Measurements from ENCODE around the gene ETS1. TPM values are rescaled to one million over a fixed set of nuclear protein-coding genes. Genes with fewer than 3 reads are reported as not detected.

Gene ETS1
- total and polyA plus RNA-seq, 2 experiments from 2014 or later = 6.7 to 21.8 TPM

GRCh38 chr11:128620309-128621100 lies 33.1 kb upstream of the ETS1 start:
- Histone ChIP-seq H3K27ac (no peak overlapping the region), H3K4me3 (no peak overlapping the region), H3K27me3 (no peaks in the 10 kb centered on the region), H3K9me2 (replicated peaks; ENCODE audit: insufficient read depth) (no peaks in the 10 kb centered on the region), H3K79me2 (no peaks in the 10 kb centered on the region), H3K9me3 (ENCODE audit: low read depth) (no peaks in the 10 kb centered on the region), H3K4me1 (ENCODE audit: insufficient read depth) (no peaks in the 10 kb centered on the region), H2AFZ (no peak overlapping the region), H3K4me2 (no peak overlapping the region), H4K20me1 (ENCODE audit: insufficient read depth, poor library complexity, severe bottlenecking) (no peaks in the 10 kb centered on the region), H3K36me3 (replicated peaks; ENCODE audit: insufficient read depth, low read depth) (no peaks in the 10 kb centered on the region)
- TF ChIP-seq EZH2 (IDR thresholded peaks at IDR 0.05; ENCODE audit: borderline replicate concordance) = no peak
- no peak for TF ChIP-seq CTCF (IDR thresholded peaks at IDR 0.05; ENCODE audit: poor library complexity)
- TF ChIP-seq EZH2phosphoT487 (IDR thresholded peaks at IDR 0.05; ENCODE audit: low read depth, severe bottlenecking, unreplicated experiment) = no peak
- 58% methylated on average over 9 of the region's 9 CpGs for WGBS (ENCODE audit: low lambda C conversion rate, missing lambda C conversion rate)
- no peak for DNase-seq (ENCODE audit: low spot score)

GRCh38 chr11:128619540-128620308 lies 32.4 kb upstream of the ETS1 start:
- TF ChIP-seq EZH2 (IDR thresholded peaks at IDR 0.05; ENCODE audit: borderline replicate concordance) (no peak), EZH2phosphoT487 (IDR thresholded peaks at IDR 0.05; ENCODE audit: low read depth, severe bottlenecking, unreplicated experiment) (no peak), CTCF (IDR thresholded peaks at IDR 0.05; ENCODE audit: poor library complexity) (no peak)
- no peaks in the 10 kb centered on the region for H4K20me1 ChIP-seq (ENCODE audit: insufficient read depth, poor library complexity, severe bottlenecking)
- H3K4me2 ChIP-seq = no peak overlapping the region
- H3K27me3 ChIP-seq = no peaks in the 10 kb centered on the region
- 85% methylated on average over 10 of the region's 10 CpGs for WGBS (ENCODE audit: low lambda C conversion rate, missing lambda C conversion rate)
- no peaks in the 10 kb centered on the region for H3K79me2 ChIP-seq
- no peak for DNase-seq (ENCODE audit: low spot score)
- H3K27ac ChIP-seq = no peak overlapping the region
- H3K4me1 ChIP-seq (ENCODE audit: insufficient read depth) = no peaks in the 10 kb centered on the region
- H3K9me2 ChIP-seq (replicated peaks; ENCODE audit: insufficient read depth) = no peaks in the 10 kb centered on the region
- H3K4me3 ChIP-seq = no peak overlapping the region
- H3K36me3 ChIP-seq (replicated peaks; ENCODE audit: insufficient read depth, low read depth) = no peaks in the 10 kb centered on the region
- no peak overlapping the region for H2AFZ ChIP-seq
- H3K9me3 ChIP-seq (ENCODE audit: low read depth) = no peaks in the 10 kb centered on the region

- Histone ChIP-seq H2AFZ (no peak overlapping the region), H3K4me2 (no peak overlapping the region), H3K27me3 (no peaks in the 10 kb centered on the region), H3K4me3 (no peak overlapping the region), H3K36me3 (replicated peaks; ENCODE audit: insufficient read depth, low read depth) (no peaks in the 10 kb centered on the region), H3K27ac (no peak overlapping the region), H3K79me2 (no peaks in the 10 kb centered on the region), H3K4me1 (ENCODE audit: insufficient read depth) (no peaks in the 10 kb centered on the region), H3K9me2 (replicated peaks; ENCODE audit: insufficient read depth) (no peaks in the 10 kb centered on the region), H4K20me1 (ENCODE audit: insufficient read depth, poor library complexity, severe bottlenecking) (no peaks in the 10 kb centered on the region), H3K9me3 (ENCODE audit: low read depth) (no peaks in the 10 kb centered on the region)
- 94% methylated on average over 5 of the region's 5 CpGs for WGBS (ENCODE audit: low lambda C conversion rate, missing lambda C conversion rate)
- DNase-seq (ENCODE audit: low spot score) = no peak
- no peak for TF ChIP-seq EZH2phosphoT487 (IDR thresholded peaks at IDR 0.05; ENCODE audit: low read depth, severe bottlenecking, unreplicated experiment)
Measured at GRCh38 chr11:128619007-128619406, 31.6 kb upstream of the ETS1 start.

GRCh38 chr11:128618603-128619002 lies 31.2 kb upstream of the ETS1 start:
- Histone ChIP-seq H2AFZ (no peak overlapping the region), H3K27ac (no peak overlapping the region), H3K4me3 (no peak overlapping the region), H3K4me2 (no peak overlapping the region), H3K9me2 (replicated peaks; ENCODE audit: insufficient read depth) (no peaks in the 10 kb centered on the region), H3K9me3 (ENCODE audit: low read depth) (no peaks in the 10 kb centered on the region), H3K36me3 (replicated peaks; ENCODE audit: insufficient read depth, low read depth) (no peaks in the 10 kb centered on the region), H3K27me3 (no peaks in the 10 kb centered on the region), H3K4me1 (ENCODE audit: insufficient read depth) (no peaks in the 10 kb centered on the region), H3K79me2 (no peaks in the 10 kb centered on the region), H4K20me1 (ENCODE audit: insufficient read depth, poor library complexity, severe bottlenecking) (no peaks in the 10 kb centered on the region)
- DNase-seq (ENCODE audit: low spot score) = no peak
- no peak for TF ChIP-seq EZH2 (IDR thresholded peaks at IDR 0.05; ENCODE audit: borderline replicate concordance)
- WGBS (ENCODE audit: low lambda C conversion rate, missing lambda C conversion rate) = 86% methylated on average over 7 of the region's 7 CpGs
